KMS-11 (cell line): ENCODE measurements around the gene DGKQ.

Experiments
- H2AFZ ChIP-seq: fragments of 200-600 bp; sonication (generic); 2 replicates; pipeline ENCODE4 v1.6.1; 2016; ENCODE audit warnings: antibody characterized with exemption, mixed run types, low read depth
- H3K27ac ChIP-seq: fragments of 200-600 bp; sonication (generic); 2 replicates; pipeline ENCODE4 v1.6.1; 2016; ENCODE audit warnings: mild to moderate bottlenecking, mixed run types
- H3K27me3 ChIP-seq: fragments of 200-600 bp; sonication (generic); 2 replicates; pipeline ENCODE4 v1.6.1; 2017; ENCODE audit warnings: mild to moderate bottlenecking, low read depth, mixed run types, moderate library complexity; ENCODE audit not compliant: insufficient read depth
- H3K36me3 ChIP-seq: fragments of 200-600 bp; sonication (generic); 2 replicates; pipeline ENCODE4 v1.6.1; 2017; ENCODE audit warnings: mild to moderate bottlenecking, mixed run types; ENCODE audit not compliant: insufficient read depth
- H3K4me1 ChIP-seq: fragments of 200-600 bp; sonication (generic); 2 replicates; pipeline ENCODE4 v1.6.1; 2016; ENCODE audit warnings: mild to moderate bottlenecking, low read depth, mixed run types; ENCODE audit not compliant: poor library complexity, severe bottlenecking
- H3K4me2 ChIP-seq: fragments of 200-600 bp; sonication (generic); 2 replicates; pipeline ENCODE4 v1.7.0; 2016; ENCODE audit warnings: mild to moderate bottlenecking, mixed run types
- H3K4me3 ChIP-seq: fragments of 200-600 bp; sonication (generic); IDR thresholded peaks from 2 replicates; pipeline ENCODE4 v1.6.1; 2017; ENCODE audit warnings: low read depth, low read length, mixed read lengths; ENCODE audit not compliant: insufficient read depth
- H3K79me2 ChIP-seq: fragments of 200-600 bp; sonication (generic); 2 replicates; pipeline ENCODE4 v1.6.1; 2016; ENCODE audit warnings: low read depth, mixed run types; ENCODE audit not compliant: insufficient read depth
- H3K9ac ChIP-seq: fragments of 200-600 bp; sonication (generic); 2 replicates; pipeline ENCODE4 v1.6.1; 2016; ENCODE audit warnings: mild to moderate bottlenecking, mixed run types
- H4K20me1 ChIP-seq: fragments of 200-600 bp; sonication (generic); 2 replicates; pipeline ENCODE4 v1.6.1; 2016; ENCODE audit warnings: mild to moderate bottlenecking, mixed run types; ENCODE audit not compliant: insufficient read depth
- CTCF ChIP-seq: fragments of 200-600 bp; sonication (generic); conservative IDR thresholded peaks from 2 replicates; pipeline ENCODE4 v1.6.1; 2017; ENCODE audit warnings: low read depth, mild to moderate bottlenecking, antibody characterized with exemption, low read length, moderate library complexity, mixed read lengths

The DGKQ gene

GRCh38 chr4:913280-913618 is 60.1 kb downstream of the DGKQ start:
- H3K4me3 ChIP-seq: no peak overlapping the region
- H3K4me1 ChIP-seq: no peaks in the 10 kb centered on the region

GRCh38 chr4:912548-913279 is 60.7 kb downstream of the DGKQ start:
- Histone ChIP-seq H3K36me3 (no peaks in the 10 kb centered on the region), H3K27ac (no peak overlapping the region)

More at GRCh38 chr4:913280-913618, 60.1 kb downstream of the DGKQ start:
- H3K36me3 ChIP-seq: no peaks in the 10 kb centered on the region
- H3K9ac ChIP-seq: no peak overlapping the region
- H3K79me2 ChIP-seq: peaks cover 32% of the 10 kb centered on the region; the same call in 1 of the 2 replicates
- no peak for TF ChIP-seq CTCF
- no peaks in the 10 kb centered on the region for H3K27me3 ChIP-seq
- H4K20me1 ChIP-seq: no peaks in the 10 kb centered on the region
- no peak overlapping the region for H3K27ac ChIP-seq
- no peak overlapping the region for H3K4me2 ChIP-seq
- no peak overlapping the region for H2AFZ ChIP-seq

GRCh38 chr4:911871-912490 is 61.4 kb downstream of the DGKQ start:
- no peaks in the 10 kb centered on the region for H3K4me1 ChIP-seq
- no peak overlapping the region for H3K9ac ChIP-seq
- no peak overlapping the region for H3K27ac ChIP-seq
- no peak for TF ChIP-seq CTCF
- peaks cover 19% of the 10 kb centered on the region; the same call in 1 of the 2 replicates for H3K79me2 ChIP-seq
- no peaks in the 10 kb centered on the region for H3K36me3 ChIP-seq
- no peak overlapping the region for H3K4me3 ChIP-seq
- no peaks in the 10 kb centered on the region for H3K27me3 ChIP-seq
- H3K4me2 ChIP-seq: no peak overlapping the region
- no peak overlapping the region for H2AFZ ChIP-seq
- H4K20me1 ChIP-seq: no peaks in the 10 kb centered on the region

More at GRCh38 chr4:912548-913279, 60.7 kb downstream of the DGKQ start:
- Histone ChIP-seq H3K27me3 (no peaks in the 10 kb centered on the region), H3K4me1 (no peaks in the 10 kb centered on the region), H4K20me1 (no peaks in the 10 kb centered on the region), H3K4me2 (no peak overlapping the region), H3K4me3 (no peak overlapping the region), H3K9ac (no peak overlapping the region), H2AFZ (no peak overlapping the region), H3K79me2 (peaks cover 26% of the 10 kb centered on the region; the same call in 1 of the 2 replicates)
- no peak for TF ChIP-seq CTCF

- H4K20me1 ChIP-seq: no peaks in the 10 kb centered on the region
- H3K9ac ChIP-seq: no peak overlapping the region
- no peaks in the 10 kb centered on the region for H3K36me3 ChIP-seq
- H3K4me1 ChIP-seq: no peaks in the 10 kb centered on the region
- H3K79me2 ChIP-seq: peaks cover 12% of the 10 kb centered on the region; the same call in 1 of the 2 replicates
- TF ChIP-seq CTCF: no peak
- no peak overlapping the region for H3K4me3 ChIP-seq
- no peak overlapping the region for H2AFZ ChIP-seq
- H3K27me3 ChIP-seq: no peaks in the 10 kb centered on the region
- H3K27ac ChIP-seq: no peak overlapping the region
- no peak overlapping the region for H3K4me2 ChIP-seq
Measured at GRCh38 chr4:911221-911751, 62.1 kb downstream of the DGKQ start.
